ENCODE measurements around the gene CLEC1A. TPM values are rescaled to one million over a fixed set of nuclear protein-coding genes. Genes with fewer than 3 reads are reported as not detected.
"Not testable (repeated sequence)": the region's sequence is repeated elsewhere in the genome, so short reads cannot be mapped to it uniquely, and the experiment has no call there.

The CLEC1A gene
- total and polyA plus RNA-seq, 9 donors: 1.5 to 13.8 (median 4.5) TPM

GRCh38 chr12:10027721-10028120 is 71.1 kb downstream of the CLEC1A start:
- Histone ChIP-seq H3K9me3 (no peaks in the 10 kb centered on the region), H3K27me3 (no peaks in the 10 kb centered on the region), H3K4me3 (no peak overlapping the region), H3K27ac (no peak overlapping the region), H3K36me3 (no peaks in the 10 kb centered on the region), H3K4me1 (ENCODE audit: insufficient read depth) (no peaks in the 10 kb centered on the region)
- intact Hi-C loops (cut with DNase I): loop anchor here in 1 of 4 donors (5.0 to 10.0 kb wide), 2 partner anchors 107 to 1545 kb away; partner anchors contain the start of gene CLEC7A
- TF ChIP-seq POLR2A (IDR thresholded peaks at IDR 0.05) (no peak), EP300 (IDR thresholded peaks at IDR 0.05) (no peak)
- TF ChIP-seq, protein P1, sequence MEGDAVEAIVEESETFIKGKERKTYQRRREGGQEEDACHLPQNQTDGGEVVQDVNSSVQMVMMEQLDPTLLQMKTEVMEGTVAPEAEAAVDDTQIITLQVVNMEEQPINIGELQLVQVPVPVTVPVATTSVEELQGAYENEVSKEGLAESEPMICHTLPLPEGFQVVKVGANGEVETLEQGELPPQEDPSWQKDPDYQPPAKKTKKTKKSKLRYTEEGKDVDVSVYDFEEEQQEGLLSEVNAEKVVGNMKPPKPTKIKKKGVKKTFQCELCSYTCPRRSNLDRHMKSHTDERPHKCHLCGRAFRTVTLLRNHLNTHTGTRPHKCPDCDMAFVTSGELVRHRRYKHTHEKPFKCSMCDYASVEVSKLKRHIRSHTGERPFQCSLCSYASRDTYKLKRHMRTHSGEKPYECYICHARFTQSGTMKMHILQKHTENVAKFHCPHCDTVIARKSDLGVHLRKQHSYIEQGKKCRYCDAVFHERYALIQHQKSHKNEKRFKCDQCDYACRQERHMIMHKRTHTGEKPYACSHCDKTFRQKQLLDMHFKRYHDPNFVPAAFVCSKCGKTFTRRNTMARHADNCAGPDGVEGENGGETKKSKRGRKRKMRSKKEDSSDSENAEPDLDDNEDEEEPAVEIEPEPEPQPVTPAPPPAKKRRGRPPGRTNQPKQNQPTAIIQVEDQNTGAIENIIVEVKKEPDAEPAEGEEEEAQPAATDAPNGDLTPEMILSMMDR (IDR thresholded peaks at IDR 0.05): no peak
- DNase-seq: no peak
- WGBS, 3 donors: 56 to 59% (median 58%) methylated on average over 4 of the region's 4 CpGs

DNA sequence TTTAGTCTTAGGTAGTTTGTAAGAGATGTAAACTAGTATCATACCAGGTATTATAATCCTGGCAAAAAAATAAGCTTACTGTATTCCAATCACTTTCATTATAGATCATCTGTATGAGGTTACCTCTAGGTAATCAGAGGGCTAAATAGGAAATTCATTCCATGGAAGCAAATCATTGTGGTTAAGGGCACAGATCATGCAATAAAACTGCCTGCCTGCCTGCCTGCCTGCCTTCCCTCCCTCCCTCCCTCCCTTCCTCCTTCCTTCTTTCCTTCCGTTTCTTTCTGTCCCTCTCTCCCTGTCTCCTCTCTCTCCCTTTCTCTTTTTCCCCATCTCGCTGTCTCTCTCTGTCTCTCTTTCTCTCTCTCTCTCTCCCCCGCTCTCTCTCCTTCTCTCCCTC is 71.5 kb downstream of the CLEC1A start:
- WGBS, 3 donors: 52 to 64% (median 61%) methylated on average over 3 of the region's 3 CpGs
- DNase-seq: no peak
- Histone ChIP-seq H3K4me1 (ENCODE audit: insufficient read depth) (no peaks in the 10 kb centered on the region), H3K36me3 (no peaks in the 10 kb centered on the region), H3K27ac (no peak overlapping the region), H3K9me3 (no peaks in the 10 kb centered on the region), H3K27me3 (no peaks in the 10 kb centered on the region), H3K4me3 (no peak overlapping the region)
- intact Hi-C loops (cut with DNase I): loop anchor here in 1 of 4 donors (5.0 to 10.0 kb wide), 2 partner anchors 107 to 1545 kb away; partner anchors contain the start of gene CLEC7A
- TF ChIP-seq POLR2A (IDR thresholded peaks at IDR 0.05): no peak
- TF ChIP-seq, protein P1 (IDR thresholded peaks at IDR 0.05): no peak
- TF ChIP-seq EP300 (IDR thresholded peaks at IDR 0.05): no peak

- not testable (repeated sequence) for H3K4me1 ChIP-seq (ENCODE audit: insufficient read depth); H3K9me3 ChIP-seq; H3K27ac ChIP-seq; DNase-seq; H3K27me3 ChIP-seq; H3K36me3 ChIP-seq; H3K4me3 ChIP-seq
- intact Hi-C loops (cut with DNase I): loop anchor here in 1 of 4 donors (5.0 to 10.0 kb wide), 2 partner anchors 108 to 1546 kb away; partner anchors contain the start of gene CLEC7A
- 82 to 88% (median 88%) methylated on average over 4 of the region's 4 CpGs for WGBS, 3 donors
These were observed 72.1 kb downstream of the CLEC1A start for GRCh38 chr12:10026666-10027065.

- intact Hi-C loops (cut with DNase I): loop anchor here in 1 of 4 donors (5.0 to 10.0 kb wide), 2 partner anchors 110 to 1547 kb away; partner anchors contain the start of gene CLEC7A
- TF ChIP-seq, protein P1 (IDR thresholded peaks at IDR 0.05): no peak
- TF ChIP-seq POLR2A (IDR thresholded peaks at IDR 0.05) (no peak), EP300 (IDR thresholded peaks at IDR 0.05) (no peak)
- WGBS, 3 donors: 75 to 87% (median 79%) methylated on average over 3 of the region's 3 CpGs
- H3K27me3 ChIP-seq: no peaks in the 10 kb centered on the region
- H3K4me1 ChIP-seq (ENCODE audit: insufficient read depth): no peaks in the 10 kb centered on the region
- H3K36me3 ChIP-seq: no peaks in the 10 kb centered on the region
- H3K27ac ChIP-seq: no peak overlapping the region
- H3K9me3 ChIP-seq: no peaks in the 10 kb centered on the region
- no peak overlapping the region for H3K4me3 ChIP-seq
- DNase-seq: no peak
These were observed 73.5 kb downstream of the CLEC1A start for GRCh38 chr12:10025236-10025635.

DNA sequence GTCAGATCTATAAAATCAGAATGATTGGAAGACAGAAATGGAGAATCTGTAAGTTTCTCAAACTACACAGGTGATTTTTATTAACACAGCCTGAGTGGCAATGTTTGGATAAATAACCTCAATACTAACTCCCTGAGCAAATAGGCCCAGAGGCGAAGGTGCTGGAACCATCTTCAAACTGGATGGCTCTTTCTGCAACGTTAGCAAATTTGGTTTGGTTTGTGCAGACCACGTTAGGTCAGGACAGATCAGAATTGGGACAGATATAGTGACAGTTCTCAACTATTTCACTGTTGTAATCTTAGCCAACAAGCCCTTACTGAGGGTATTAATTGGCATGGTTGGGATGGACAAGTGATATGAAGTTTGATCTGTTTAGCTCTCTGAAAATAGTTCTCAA is 77.4 kb downstream of the CLEC1A start:
- Histone ChIP-seq H3K27ac (no peak overlapping the region), H3K27me3 (no peaks in the 10 kb centered on the region), H3K4me3 (no peak overlapping the region), H3K4me1 (ENCODE audit: insufficient read depth) (no peaks in the 10 kb centered on the region), H3K9me3 (no peaks in the 10 kb centered on the region), H3K36me3 (no peaks in the 10 kb centered on the region)
- TF ChIP-seq POLR2A (IDR thresholded peaks at IDR 0.05): no peak
- TF ChIP-seq, protein P1 (IDR thresholded peaks at IDR 0.05): no peak
- intact Hi-C loops (cut with DNase I): loop anchor here in 1 of 4 donors (10.0 kb wide), 1 partner anchor 113 kb away; the partner anchor contains the start of gene CLEC7A
- 79 to 82% (median 82%) methylated on average over 3 of the region's 3 CpGs for WGBS, 3 donors
- DNase-seq: no peak

Data from ovary (tissue), 9 donors.